Colonic mucosa (tissue), 4 donors: ENCODE data around the gene KLHDC10. TPM values are rescaled to one million over a fixed set of nuclear protein-coding genes. Genes with fewer than 3 reads are reported as not detected.

ENCODE experiments used
- DNase-seq: peaks from one replicate; pipeline ENCODE4 v3.0.0-alpha.2; 2020
- H3K27ac ChIP-seq: fragments of 200-600 bp; one replicate; pipeline ENCODE4 v1.8.0; 2021
- H3K27me3 ChIP-seq: fragments of 200-600 bp; one replicate; pipeline ENCODE4 v1.8.0; 2021
- H3K36me3 ChIP-seq: fragments of 200-600 bp; one replicate; pipeline ENCODE4 v1.8.0; 2021
- H3K4me1 ChIP-seq: fragments of 200-600 bp; one replicate; pipeline ENCODE4 v1.8.0; 2021; ENCODE audit warnings: mild to moderate bottlenecking
- H3K4me3 ChIP-seq: fragments of 200-600 bp; one replicate; pipeline ENCODE4 v1.8.0; 2021
- H3K9ac ChIP-seq, 2 donors: one replicate each; pipeline ENCODE4 v1.7.0; 2013; ENCODE audit warnings: control low read depth in 2 of 2, low read depth in 2 of 2, low read length in 2 of 2
- H3K9me3 ChIP-seq: fragments of 200-600 bp; one replicate; pipeline ENCODE4 v1.8.0; 2021
- intact Hi-C: fragments of 100-400 bp; cut with DNase I; formaldehyde crosslinking; loops from one replicate; pipeline ENCODE4 v1.14.1; 2022
- total RNA-seq, 2 donors: library from RNA; stranded (reverse); fragmentation: NEBNext Ultra II Directional in 1 of 2; extraction: Animal tissue kit (Norgen Biotek cat#: 25700) in 1 of 2; gene quantifications; one replicate each; pipeline ENCODE4 v1.2.1, GENCODE V29; 2021
- TF ChIP-seq, protein P1 (sequence below): fragments of 200-600 bp; IDR thresholded peaks from one replicate; pipeline ENCODE4 v1.8.0; 2022; ENCODE audit warnings: antibody characterized with exemption, mild to moderate bottlenecking
- donor health status: healthy.
- donor health status: DM: no; HTN: no; CAD: no.
- donor health status: DM: no; HTN: no; CAD: no.

KLHDC10 gene
- total RNA-seq, 2 donors from 2014 or later: 29.1 to 36.3 TPM

DNA sequence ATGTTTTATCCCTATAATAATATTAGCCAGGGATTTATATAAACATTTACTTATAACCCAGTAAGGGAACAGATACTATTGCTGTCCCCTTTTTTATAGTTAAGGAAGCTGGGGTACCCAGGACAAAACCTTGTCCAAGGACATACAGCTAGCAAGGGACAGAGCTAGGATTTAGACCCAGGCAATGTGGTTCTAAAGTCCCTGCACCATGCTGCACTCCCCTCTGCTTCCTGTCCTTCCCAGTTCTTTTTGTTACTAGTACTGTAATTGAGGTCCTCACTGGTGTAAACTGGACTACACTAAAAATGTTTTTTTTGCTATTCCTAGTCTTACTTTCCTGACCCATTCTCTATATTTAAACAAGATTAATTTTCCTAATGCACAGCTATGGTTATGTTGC lies 16.6 kb downstream of the KLHDC10 start:
- no peak for DNase-seq
- H3K36me3 ChIP-seq: no peaks in the 10 kb centered on the region
- no peak overlapping the region for H3K9ac ChIP-seq
- H3K27me3 ChIP-seq: no peaks in the 10 kb centered on the region
- TF ChIP-seq, protein P1, sequence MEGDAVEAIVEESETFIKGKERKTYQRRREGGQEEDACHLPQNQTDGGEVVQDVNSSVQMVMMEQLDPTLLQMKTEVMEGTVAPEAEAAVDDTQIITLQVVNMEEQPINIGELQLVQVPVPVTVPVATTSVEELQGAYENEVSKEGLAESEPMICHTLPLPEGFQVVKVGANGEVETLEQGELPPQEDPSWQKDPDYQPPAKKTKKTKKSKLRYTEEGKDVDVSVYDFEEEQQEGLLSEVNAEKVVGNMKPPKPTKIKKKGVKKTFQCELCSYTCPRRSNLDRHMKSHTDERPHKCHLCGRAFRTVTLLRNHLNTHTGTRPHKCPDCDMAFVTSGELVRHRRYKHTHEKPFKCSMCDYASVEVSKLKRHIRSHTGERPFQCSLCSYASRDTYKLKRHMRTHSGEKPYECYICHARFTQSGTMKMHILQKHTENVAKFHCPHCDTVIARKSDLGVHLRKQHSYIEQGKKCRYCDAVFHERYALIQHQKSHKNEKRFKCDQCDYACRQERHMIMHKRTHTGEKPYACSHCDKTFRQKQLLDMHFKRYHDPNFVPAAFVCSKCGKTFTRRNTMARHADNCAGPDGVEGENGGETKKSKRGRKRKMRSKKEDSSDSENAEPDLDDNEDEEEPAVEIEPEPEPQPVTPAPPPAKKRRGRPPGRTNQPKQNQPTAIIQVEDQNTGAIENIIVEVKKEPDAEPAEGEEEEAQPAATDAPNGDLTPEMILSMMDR: no peak
- H3K4me3 ChIP-seq: no peak overlapping the region
- intact Hi-C loops: no loop called here
- H3K4me1 ChIP-seq: peaks cover 4% of the 10 kb centered on the region
- H3K9me3 ChIP-seq: no peaks in the 10 kb centered on the region
- no peak overlapping the region for H3K27ac ChIP-seq

DNA sequence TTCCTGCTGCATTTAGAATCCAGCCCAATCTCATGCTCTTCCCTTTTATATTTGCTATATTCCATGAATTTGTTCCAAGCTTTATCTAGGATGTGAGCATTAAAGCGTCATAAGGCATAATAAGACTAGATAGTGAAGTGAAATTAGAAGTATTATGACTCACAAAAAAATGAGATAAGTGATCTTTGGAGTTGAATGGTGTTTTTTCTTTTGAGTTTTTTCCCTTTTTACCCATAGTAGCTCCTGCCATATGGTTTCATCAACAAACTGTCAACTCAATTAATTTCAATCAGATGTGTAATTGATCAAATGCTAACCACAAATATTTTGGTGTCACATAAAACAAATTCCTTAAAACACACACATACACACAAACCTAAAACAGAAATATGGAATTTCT lies 17.0 kb downstream of the KLHDC10 start:
- Histone ChIP-seq H3K36me3 (no peaks in the 10 kb centered on the region), H3K9me3 (no peaks in the 10 kb centered on the region), H3K27me3 (no peaks in the 10 kb centered on the region), H3K27ac (no peak overlapping the region), H3K4me3 (no peak overlapping the region), H3K4me1 (peaks cover 4% of the 10 kb centered on the region), H3K9ac (no peak overlapping the region)
- DNase-seq: no peak
- TF ChIP-seq, protein P1: no peak
- intact Hi-C loops: no loop called here

DNA sequence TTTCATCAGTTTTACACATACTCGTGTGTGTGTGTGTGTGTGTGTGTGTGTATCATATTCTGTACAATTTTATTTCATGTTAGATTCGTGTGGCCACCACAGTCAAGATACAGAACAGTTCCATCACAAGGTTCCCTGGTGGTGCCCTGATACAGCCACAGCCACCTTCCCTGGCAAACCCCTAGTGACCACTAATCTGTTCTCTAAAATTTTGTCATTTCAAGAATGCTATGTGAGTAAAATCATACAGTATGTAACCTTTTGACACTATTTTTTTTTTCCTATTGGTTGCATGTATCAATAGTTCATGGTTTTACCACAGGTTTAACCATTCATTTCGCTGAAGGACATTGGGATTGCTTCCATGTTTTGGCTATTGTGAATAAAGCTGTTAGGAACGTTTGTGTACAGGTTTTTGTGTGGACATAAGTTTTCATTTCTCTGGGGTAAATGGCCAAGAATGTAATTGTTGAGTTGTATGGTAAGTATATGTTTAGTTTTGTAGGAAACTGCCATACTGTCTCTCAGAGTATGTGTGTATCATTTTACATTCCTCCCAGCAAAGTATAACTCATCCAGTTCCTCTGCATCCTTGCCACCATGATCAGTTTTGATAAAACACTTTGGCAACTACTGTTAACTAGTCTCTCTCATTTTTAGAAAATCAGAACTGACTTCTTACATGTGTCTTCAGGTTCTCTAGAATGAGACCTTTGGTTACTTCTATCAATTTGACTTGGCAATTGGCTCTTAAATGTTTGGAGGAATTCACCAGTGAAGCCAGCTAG lies 20.6 kb downstream of the KLHDC10 start:
- intact Hi-C loops: no loop called here

DNA sequence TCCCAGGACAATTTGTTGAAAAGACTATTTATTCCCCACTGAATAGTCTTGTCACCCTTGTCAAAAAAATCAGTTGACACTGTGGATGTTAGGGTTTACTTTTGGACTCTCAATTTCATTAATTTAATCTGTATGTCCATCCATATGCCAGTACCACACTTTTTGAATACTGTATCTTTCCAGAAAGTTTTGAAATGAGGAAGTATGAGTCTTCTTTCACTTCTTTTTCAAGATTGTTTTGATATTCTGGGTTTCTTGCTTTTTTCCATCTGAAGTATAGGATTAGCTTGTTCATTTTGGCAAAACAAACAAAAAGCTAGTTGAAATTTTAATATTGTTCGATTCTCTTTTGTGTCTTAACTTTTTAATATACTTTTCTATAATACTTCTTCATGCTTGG lies 21.7 kb downstream of the KLHDC10 start:
- Histone ChIP-seq H3K4me1 (peaks cover 2% of the 10 kb centered on the region), H3K27me3 (no peaks in the 10 kb centered on the region), H3K9me3 (no peaks in the 10 kb centered on the region), H3K27ac (no peak overlapping the region), H3K9ac (no peak overlapping the region), H3K36me3 (no peaks in the 10 kb centered on the region), H3K4me3 (no peak overlapping the region)
- no peak for DNase-seq
- TF ChIP-seq, protein P1: no peak
- intact Hi-C loops: no loop called here

More for the DNA sequence above, 20.6 kb downstream of the KLHDC10 start:
- Histone ChIP-seq H3K36me3 (no peaks in the 10 kb centered on the region), H3K9me3 (no peaks in the 10 kb centered on the region), H3K4me1 (peaks cover 4% of the 10 kb centered on the region), H3K27me3 (no peaks in the 10 kb centered on the region), H3K27ac (no peak overlapping the region), H3K9ac (no peak overlapping the region), H3K4me3 (no peak overlapping the region)
- TF ChIP-seq, protein P1: no peak
- no peak for DNase-seq

DNA sequence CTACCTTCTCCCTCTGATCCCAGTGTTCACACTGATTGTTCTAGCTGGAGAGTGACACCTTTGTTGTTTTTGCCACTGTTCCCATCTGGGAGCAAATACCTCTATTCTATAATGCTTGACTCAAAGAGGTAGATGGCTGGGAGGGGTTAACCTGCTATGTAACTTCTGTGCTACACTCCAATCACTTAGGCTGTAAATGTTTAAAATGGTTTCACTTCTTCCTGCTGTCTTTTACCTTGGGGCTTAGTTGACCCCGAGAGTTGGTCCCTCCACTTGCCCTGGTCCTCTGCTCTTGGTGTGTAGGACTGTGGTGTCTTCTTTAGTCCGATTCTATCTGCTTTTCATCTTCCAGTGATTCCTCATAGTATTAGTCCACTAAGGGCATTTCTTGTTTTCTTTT lies 22.3 kb downstream of the KLHDC10 start:
- TF ChIP-seq, protein P1: no peak
- no peak overlapping the region for H3K27ac ChIP-seq
- no peaks in the 10 kb centered on the region for H3K9me3 ChIP-seq
- no peaks in the 10 kb centered on the region for H3K36me3 ChIP-seq
- H3K27me3 ChIP-seq: no peaks in the 10 kb centered on the region
- no peaks in the 10 kb centered on the region for H3K4me1 ChIP-seq
- no peak overlapping the region for H3K4me3 ChIP-seq
- no peak for DNase-seq
- no peak overlapping the region for H3K9ac ChIP-seq
- intact Hi-C loops: no loop called here
